ENCODE data around the gene MIA. TPM values are rescaled to one million over a fixed set of nuclear protein-coding genes. Genes with fewer than 3 reads are reported as not detected.

MIA gene
- total and polyA plus RNA-seq, 9 of the 15 experiments (the other 6 are each of a cell fraction or from before 2014, with no cell fraction given) = 0.21 TPM; not detected in 8

GRCh38 chr19:40822704-40823553 is 47.6 kb downstream of the MIA start (continued):
- TF ChIP-seq SMAD3 (CRISPR knock-in tag; conservative IDR thresholded peaks at IDR 0.05) (peak; percentile 85), ZNF79 (CRISPR knock-in tag; IDR thresholded peaks at IDR 0.05; ENCODE audit: low read depth) (0 out of 2 replicates have a peak, but pooled peaks have one; percentile 42), HDAC1 (IDR thresholded peaks at IDR 0.05) (peak in 1 of 2 experiments; percentile 90; a peak in 3 of 4 replicates), MAFK (IDR thresholded peaks at IDR 0.05; ENCODE audit: low read length) (0 out of 2 replicates have a peak, but pooled peaks have one; percentile 2), CC2D1A (IDR thresholded peaks at IDR 0.05) (peak; percentile 71; the same call in 1 of the 2 replicates), ARID4B (CRISPR knock-in tag; IDR thresholded peaks at IDR 0.05) (peak; percentile 43; the same call in 1 of the 2 replicates), ZNF324 (CRISPR knock-in tag; IDR thresholded peaks at IDR 0.05) (peak; percentile 64), ZNF444 (CRISPR knock-in tag; IDR thresholded peaks at IDR 0.05) (peak; percentile 48; the same call in 1 of the 2 replicates), TEAD2 (tag; IDR thresholded peaks at IDR 0.05) (peak; percentile 66), ARID1B (IDR thresholded peaks at IDR 0.05) (peak; percentile 95), MEF2A (IDR thresholded peaks at IDR 0.05; ENCODE audit: control insufficient read depth, low read depth, low read length) (peak; percentile 50; the same call in 1 of the 2 replicates), HDAC2 (IDR thresholded peaks at IDR 0.05) (peak; percentile 96), CBFB (CRISPR knock-in tag; IDR thresholded peaks at IDR 0.05) (peak; percentile 96), ZBTB9 (CRISPR knock-in tag; IDR thresholded peaks at IDR 0.05) (peak; percentile 79; the same call in 1 of the 2 replicates)
- TF ChIP-seq, protein P1, sequence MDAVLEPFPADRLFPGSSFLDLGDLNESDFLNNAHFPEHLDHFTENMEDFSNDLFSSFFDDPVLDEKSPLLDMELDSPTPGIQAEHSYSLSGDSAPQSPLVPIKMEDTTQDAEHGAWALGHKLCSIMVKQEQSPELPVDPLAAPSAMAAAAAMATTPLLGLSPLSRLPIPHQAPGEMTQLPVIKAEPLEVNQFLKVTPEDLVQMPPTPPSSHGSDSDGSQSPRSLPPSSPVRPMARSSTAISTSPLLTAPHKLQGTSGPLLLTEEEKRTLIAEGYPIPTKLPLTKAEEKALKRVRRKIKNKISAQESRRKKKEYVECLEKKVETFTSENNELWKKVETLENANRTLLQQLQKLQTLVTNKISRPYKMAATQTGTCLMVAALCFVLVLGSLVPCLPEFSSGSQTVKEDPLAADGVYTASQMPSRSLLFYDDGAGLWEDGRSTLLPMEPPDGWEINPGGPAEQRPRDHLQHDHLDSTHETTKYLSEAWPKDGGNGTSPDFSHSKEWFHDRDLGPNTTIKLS (IDR thresholded peaks at IDR 0.05; ENCODE audit: borderline replicate concordance, low read depth) = 0 out of 2 replicates have a peak, but pooled peaks have one; percentile 26
- TF ChIP-seq, protein P2, sequence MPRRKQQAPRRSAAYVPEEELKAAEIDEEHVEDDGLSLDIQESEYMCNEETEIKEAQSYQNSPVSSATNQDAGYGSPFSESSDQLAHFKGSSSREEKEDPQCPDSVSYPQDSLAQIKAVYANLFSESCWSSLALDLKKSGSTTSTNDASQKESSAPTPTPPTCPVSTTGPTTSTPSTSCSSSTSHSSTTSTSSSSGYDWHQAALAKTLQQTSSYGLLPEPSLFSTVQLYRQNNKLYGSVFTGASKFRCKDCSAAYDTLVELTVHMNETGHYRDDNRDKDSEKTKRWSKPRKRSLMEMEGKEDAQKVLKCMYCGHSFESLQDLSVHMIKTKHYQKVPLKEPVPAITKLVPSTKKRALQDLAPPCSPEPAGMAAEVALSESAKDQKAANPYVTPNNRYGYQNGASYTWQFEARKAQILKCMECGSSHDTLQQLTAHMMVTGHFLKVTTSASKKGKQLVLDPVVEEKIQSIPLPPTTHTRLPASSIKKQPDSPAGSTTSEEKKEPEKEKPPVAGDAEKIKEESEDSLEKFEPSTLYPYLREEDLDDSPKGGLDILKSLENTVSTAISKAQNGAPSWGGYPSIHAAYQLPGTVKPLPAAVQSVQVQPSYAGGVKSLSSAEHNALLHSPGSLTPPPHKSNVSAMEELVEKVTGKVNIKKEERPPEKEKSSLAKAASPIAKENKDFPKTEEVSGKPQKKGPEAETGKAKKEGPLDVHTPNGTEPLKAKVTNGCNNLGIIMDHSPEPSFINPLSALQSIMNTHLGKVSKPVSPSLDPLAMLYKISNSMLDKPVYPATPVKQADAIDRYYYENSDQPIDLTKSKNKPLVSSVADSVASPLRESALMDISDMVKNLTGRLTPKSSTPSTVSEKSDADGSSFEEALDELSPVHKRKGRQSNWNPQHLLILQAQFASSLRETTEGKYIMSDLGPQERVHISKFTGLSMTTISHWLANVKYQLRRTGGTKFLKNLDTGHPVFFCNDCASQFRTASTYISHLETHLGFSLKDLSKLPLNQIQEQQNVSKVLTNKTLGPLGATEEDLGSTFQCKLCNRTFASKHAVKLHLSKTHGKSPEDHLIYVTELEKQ (CRISPR knock-in tag; IDR thresholded peaks at IDR 0.05) = peak; percentile 68; the same call in 1 of the 2 replicates

Data from K562 (cell line).